H1 (cell line): ENCODE data around the gene WBP1L. TPM values are rescaled to one million over a fixed set of nuclear protein-coding genes. Genes with fewer than 3 reads are reported as not detected.
"Not testable (repeated sequence)": the region's sequence is repeated elsewhere in the genome, so short reads cannot be mapped to it uniquely, and the experiment has no call there.

Experiments used
- CTCF ChIA-PET: fragments of 300-600 bp; sonication (Branson Sonifier 250); formaldehyde crosslinking; loops from one replicate; lab custom pipeline; 2021; ENCODE audit not compliant: partially characterized antibody; lab: Charles Lee
- POLR2A ChIA-PET: fragments of 300-600 bp; sonication (Branson Sonifier 250); formaldehyde crosslinking; loops from one replicate; lab custom pipeline; 2021; ENCODE audit warnings: inconsistent platforms; ENCODE audit not compliant: partially characterized antibody; lab: Charles Lee
- DNase-seq, 2 experiments: peaks; one replicate each; pipeline versions ENCODE4 v3.0.0 to v3.0.0-alpha.2; 2010 to 2022; ENCODE audit warnings: low spot score in 2 of 2, low read depth in 1 of 2, mixed read lengths in 1 of 2
- FAIRE-seq: peaks from 2 replicates; lab custom pipeline; 2011; peaks lifted over from hg19 to GRCh38; lab: Jason Lieb, UNC
- H2AFZ ChIP-seq: 2 replicates; pipeline ENCODE4 v1.8.1; 2012; ENCODE audit warnings: low read length, inconsistent platforms
- H2AK5ac ChIP-seq: 2 replicates; pipeline ENCODE4 v1.6.1; 2013; ENCODE audit warnings: low read depth, low read length
- H2BK120ac ChIP-seq: replicated peaks from 2 replicates; pipeline ENCODE3; 2013; ENCODE audit warnings: low read depth, low read length, inconsistent platforms
- H2BK12ac ChIP-seq: 2 replicates; pipeline ENCODE4 v1.6.1; 2013; ENCODE audit warnings: low read depth, low read length
- H2BK15ac ChIP-seq: 2 replicates; pipeline ENCODE4 v1.6.1; 2013; ENCODE audit warnings: low read length
- H2BK20ac ChIP-seq: 2 replicates; pipeline ENCODE4 v1.6.1; 2013; ENCODE audit warnings: low read length
- H2BK5ac ChIP-seq: 2 replicates; pipeline ENCODE4 v1.6.1; 2013; ENCODE audit warnings: low read depth, low read length
- H3K14ac ChIP-seq: 2 replicates; pipeline ENCODE4 v1.6.1; 2013; ENCODE audit warnings: inconsistent platforms; ENCODE audit not compliant: insufficient read length
- H3K18ac ChIP-seq: 2 replicates; pipeline ENCODE4 v1.6.1; 2013; ENCODE audit warnings: low read length; ENCODE audit errors: extremely low read depth
- H3K23ac ChIP-seq: 2 replicates; pipeline ENCODE4 v1.6.1; 2013; ENCODE audit warnings: inconsistent platforms; ENCODE audit not compliant: insufficient read length
- H3K23me2 ChIP-seq: 2 replicates; pipeline ENCODE4 v1.6.1; 2013; ENCODE audit warnings: low read depth, low read length
- H3K27ac ChIP-seq: 2 replicates; pipeline ENCODE4 v1.6.1; 2011; ENCODE audit warnings: low read depth, low read length, inconsistent platforms
- H3K27me3 ChIP-seq, 4 experiments: replicated peaks in 1 of 4; 1 replicate in 1 of 4; 2 replicates in 3 of 4; pipeline versions ENCODE4 v1.6.1 to v1.8.1; 2011 to 2013; ENCODE audit warnings: low read length in 3 of 4, mild to moderate bottlenecking in 3 of 4, inconsistent platforms in 2 of 4, mixed read lengths in 2 of 4, moderate library complexity in 1 of 4; ENCODE audit not compliant: control insufficient read depth in 3 of 4, insufficient read depth in 3 of 4; ENCODE audit errors: extremely low read depth in 1 of 4
- H3K36me3 ChIP-seq, 4 experiments: 2 replicates each; pipeline versions ENCODE4 v1.6.1 to v1.8.1; 2011 to 2013; ENCODE audit warnings: mild to moderate bottlenecking in 4 of 4, low read length in 3 of 4, moderate library complexity in 2 of 4, control low read depth in 1 of 4, inconsistent platforms in 1 of 4; ENCODE audit not compliant: insufficient read depth in 4 of 4, control insufficient read depth in 2 of 4
- H3K4ac ChIP-seq: replicated peaks from 2 replicates; pipeline ENCODE3; 2013; ENCODE audit warnings: low read length, low read depth, mixed read lengths, inconsistent platforms; ENCODE audit not compliant: insufficient read length
- H3K4me1 ChIP-seq, 4 experiments: replicated peaks in 1 of 4; 1 replicate in 1 of 4; 2 replicates in 3 of 4; pipeline versions ENCODE4 v1.6.1 to v1.8.1; 2011 to 2013; ENCODE audit warnings: low read length in 3 of 4, inconsistent platforms in 2 of 4, mixed read lengths in 1 of 4; ENCODE audit not compliant: insufficient read depth in 4 of 4, control insufficient read depth in 3 of 4
- H3K4me2 ChIP-seq, 2 experiments: 2 replicates each; pipeline versions ENCODE4 v1.6.1 to v1.8.1; 2011 to 2013; ENCODE audit warnings: low read depth in 2 of 2, low read length in 2 of 2, control low read depth in 1 of 2, inconsistent platforms in 1 of 2, mild to moderate bottlenecking in 1 of 2; ENCODE audit not compliant: insufficient read depth in 1 of 2
- H3K4me3 ChIP-seq, 4 experiments: fragments of 200-600, 300-600 bp in 1 of 4; sonication (generic), shearing (Covaris generic), sonication (Bioruptor Twin) in 1 of 4; 2 replicates each; pipeline versions ENCODE4 v1.5.1 to v1.8.1; 2011 to 2016; ENCODE audit warnings: low read length in 4 of 4, low read depth in 3 of 4, control low read depth in 2 of 4, inconsistent platforms in 2 of 4, mild to moderate bottlenecking in 2 of 4, mixed read lengths in 1 of 4, moderate library complexity in 1 of 4; ENCODE audit not compliant: insufficient read depth in 2 of 4; ENCODE audit errors: extremely low read depth in 1 of 4
- H3K56ac ChIP-seq: replicated peaks from 2 replicates; pipeline ENCODE3; 2013; ENCODE audit warnings: low read depth, mild to moderate bottlenecking, mixed read lengths, low read length, inconsistent platforms; ENCODE audit not compliant: insufficient read length
- H3K79me1 ChIP-seq: 2 replicates; pipeline ENCODE4 v1.6.1; 2013; ENCODE audit warnings: low read depth, low read length, control low read depth
- H3K79me2 ChIP-seq, 2 experiments: 2 replicates each; pipeline versions ENCODE4 v1.6.1 to v1.8.1; 2012 to 2013; ENCODE audit warnings: low read length in 2 of 2, mild to moderate bottlenecking in 2 of 2, inconsistent platforms in 1 of 2; ENCODE audit not compliant: insufficient read depth in 2 of 2, control insufficient read depth in 1 of 2
- H3K9ac ChIP-seq, 4 experiments: replicated peaks in 1 of 4; 1 replicate in 1 of 4; 2 replicates in 3 of 4; pipeline versions ENCODE4 v1.6.1 to v1.8.1; 2011 to 2013; ENCODE audit warnings: low read depth in 3 of 4, low read length in 3 of 4, control low read depth in 2 of 4, mild to moderate bottlenecking in 2 of 4, moderate library complexity in 2 of 4, inconsistent platforms in 1 of 4; ENCODE audit errors: extremely low read depth in 1 of 4
- H3K9me3 ChIP-seq, 2 experiments: 2 replicates each; pipeline versions ENCODE4 v1.6.1 to v1.8.1; 2012 to 2013; ENCODE audit warnings: mild to moderate bottlenecking in 2 of 2, moderate library complexity in 2 of 2, control low read depth in 1 of 2, inconsistent platforms in 1 of 2, low read depth in 1 of 2, low read length in 1 of 2, mixed read lengths in 1 of 2; ENCODE audit not compliant: insufficient read depth in 2 of 2
- H4K20me1 ChIP-seq, 2 experiments: replicated peaks in 1 of 2; 2 replicates each; pipeline versions ENCODE3 to v1.8.1; 2011 to 2013; ENCODE audit warnings: inconsistent platforms in 2 of 2, low read length in 2 of 2, mild to moderate bottlenecking in 1 of 2; ENCODE audit not compliant: insufficient read depth in 2 of 2, control insufficient read depth in 1 of 2
- H4K5ac ChIP-seq: 2 replicates; pipeline ENCODE4 v1.6.1; 2013; ENCODE audit warnings: low read length, low read depth, mixed read lengths, inconsistent platforms; ENCODE audit not compliant: insufficient read length
- H4K8ac ChIP-seq: 2 replicates; pipeline ENCODE4 v1.8.0; 2013; ENCODE audit warnings: mild to moderate bottlenecking, moderate library complexity, low read length, inconsistent platforms; ENCODE audit not compliant: insufficient read depth; ENCODE audit errors: extremely low read depth
- H4K91ac ChIP-seq: replicated peaks from 2 replicates; pipeline ENCODE3; 2013; ENCODE audit warnings: low read length, mixed read lengths, inconsistent platforms; ENCODE audit not compliant: insufficient read length
- WGBS, 2 experiments: shearing (Covaris generic) in 1 of 2; methylation state at CpG; one replicate each; pipeline versions ENCODE4 v1.1.6 to v1.1.7; 2013 to 2015; ENCODE audit warnings: low lambda C conversion rate in 2 of 2, mixed read lengths in 2 of 2, inconsistent platforms in 1 of 2, low coverage in 1 of 2, missing lambda C conversion rate in 1 of 2; ENCODE audit not compliant: insufficient replicate concordance in 2 of 2, insufficient coverage in 1 of 2, insufficient read length in 1 of 2; ENCODE audit errors: extremely low coverage in 1 of 2, missing lambda C conversion rate in 1 of 2; 5-methylcytosine and 5-hydroxymethylcytosine counted together
- polyA plus RNA-seq, 7 experiments: library from polyadenylated mRNA; depleted of rRNA in 3 of 7; stranded (reverse) in 5 of 7; unstranded in 2 of 7; fragments of >200 nt in 5 of 7; fragments of 200-250 nt in 2 of 7; gene quantifications; 1 replicate in 5 of 7; 2 replicates in 1 of 7; 4 replicates in 1 of 7; pipeline versions ENCODE4 v1.2.1 to v1.2.3, GENCODE V29; 2011 to 2013; ENCODE audit warnings: missing spikeins in 2 of 7, mixed read lengths in 2 of 7
- total RNA-seq: library from RNA; stranded (reverse); fragmentation: NEBNext Ultra II Directional; extraction: Animal tissue kit (Norgen Biotek cat#: 25700); gene quantifications from 2 replicates; pipeline ENCODE4 v1.2.1, GENCODE V29; 2021

WBP1L gene
- total and polyA plus RNA-seq, 2 of the 8 experiments (the other 6 are each of a cell fraction or from before 2014, with no cell fraction given) = 26.6 to 29.9 TPM

- POLR2A ChIA-PET, H3K36me3 ChIP-seq, H3K4me3 ChIP-seq, H3K18ac ChIP-seq, H3K27me3 ChIP-seq, H4K8ac ChIP-seq, H3K79me1 ChIP-seq, H3K4me1 ChIP-seq, H3K23ac ChIP-seq, DNase-seq, H2BK20ac ChIP-seq, H4K20me1 ChIP-seq, H2AFZ ChIP-seq, H3K4ac ChIP-seq, FAIRE-seq, H3K56ac ChIP-seq, H2AK5ac ChIP-seq, H4K91ac ChIP-seq, H3K9ac ChIP-seq, H3K4me2 ChIP-seq, H3K27ac ChIP-seq, H3K14ac ChIP-seq, H2BK12ac ChIP-seq, H3K23me2 ChIP-seq, H3K9me3 ChIP-seq, H4K5ac ChIP-seq, H2BK120ac ChIP-seq, H2BK15ac ChIP-seq, H2BK5ac ChIP-seq, H3K79me2 ChIP-seq: not testable (repeated sequence)
- CTCF ChIA-PET = interaction anchor here (1.6 to 11.3 kb wide), 4 partner anchors 65 to 233 kb away, joined by 3 to 118 read pairs (median 48); partner anchors contain the start of gene CNNM2
- 94% methylated on average over 9 of the region's 9 CpGs; no CpG with 5 or more reads in 1 of the 2 experiments for WGBS, 2 experiments
These were observed 94.7 kb downstream of the WBP1L start for GRCh38 chr10:102838276-102838927.
